HG02970 (cell line): Measurements from ENCODE around the gene GALNT18.

Experiments used
- ATAC-seq: cut with Tn5 transposase; IDR thresholded peaks from one replicate; pipeline ENCODE4 v1.9.1; 2021; ENCODE audit warnings: mild to moderate bottlenecking, moderate library complexity, moderate number of reproducible peaks; ENCODE audit not compliant: unreplicated experiment, low FRiP score

The GALNT18 gene

GRCh38 chr11:11397781-11398180 lies 224.0 kb downstream of the GALNT18 start:
- ATAC-seq: no peak

DNA sequence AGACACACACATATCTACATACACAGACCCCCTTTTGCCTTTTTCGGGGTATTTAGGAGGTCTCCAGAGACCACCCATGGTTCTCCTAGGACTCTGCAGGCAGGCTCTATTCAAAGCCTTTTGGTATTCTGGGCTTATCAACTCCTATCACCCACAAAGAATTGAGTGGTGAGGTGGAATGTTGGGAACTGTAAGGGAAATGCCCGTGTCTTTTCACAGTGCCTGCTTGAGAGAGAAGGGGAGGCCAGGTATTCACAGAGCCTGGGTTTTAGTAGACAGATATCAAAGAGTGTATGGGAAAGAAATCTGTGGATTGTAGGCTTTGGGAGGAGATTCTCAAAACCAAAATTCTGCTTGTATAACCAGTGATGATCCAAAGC lies 224.8 kb downstream of the GALNT18 start:
- ATAC-seq: no peak

GRCh38 chr11:11396301-11397035 lies 225.3 kb downstream of the GALNT18 start:
- no peak for ATAC-seq

DNA sequence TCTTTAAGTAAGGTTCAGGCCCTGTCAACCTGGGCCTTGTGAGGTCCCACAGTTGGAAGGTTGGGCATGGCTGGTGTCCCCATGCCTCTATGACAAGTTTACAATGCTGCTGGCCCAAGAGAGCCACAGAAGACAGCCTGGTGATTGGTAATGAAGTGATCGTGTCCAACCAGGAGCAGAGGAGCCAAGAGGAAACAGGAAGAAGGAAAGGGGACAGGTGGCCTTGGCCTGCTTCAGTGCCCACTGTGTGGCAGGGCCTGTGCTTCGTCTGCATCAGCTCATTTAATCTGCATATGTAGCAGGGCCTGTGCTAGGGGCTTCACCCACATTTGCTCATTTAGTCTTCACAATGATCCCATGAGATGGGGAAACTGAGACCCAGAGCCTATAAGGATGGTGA lies 226.7 kb downstream of the GALNT18 start:
- ATAC-seq: no peak

- ATAC-seq: no peak
Measured at GRCh38 chr11:11394241-11394640, 227.6 kb downstream of the GALNT18 start.

DNA sequence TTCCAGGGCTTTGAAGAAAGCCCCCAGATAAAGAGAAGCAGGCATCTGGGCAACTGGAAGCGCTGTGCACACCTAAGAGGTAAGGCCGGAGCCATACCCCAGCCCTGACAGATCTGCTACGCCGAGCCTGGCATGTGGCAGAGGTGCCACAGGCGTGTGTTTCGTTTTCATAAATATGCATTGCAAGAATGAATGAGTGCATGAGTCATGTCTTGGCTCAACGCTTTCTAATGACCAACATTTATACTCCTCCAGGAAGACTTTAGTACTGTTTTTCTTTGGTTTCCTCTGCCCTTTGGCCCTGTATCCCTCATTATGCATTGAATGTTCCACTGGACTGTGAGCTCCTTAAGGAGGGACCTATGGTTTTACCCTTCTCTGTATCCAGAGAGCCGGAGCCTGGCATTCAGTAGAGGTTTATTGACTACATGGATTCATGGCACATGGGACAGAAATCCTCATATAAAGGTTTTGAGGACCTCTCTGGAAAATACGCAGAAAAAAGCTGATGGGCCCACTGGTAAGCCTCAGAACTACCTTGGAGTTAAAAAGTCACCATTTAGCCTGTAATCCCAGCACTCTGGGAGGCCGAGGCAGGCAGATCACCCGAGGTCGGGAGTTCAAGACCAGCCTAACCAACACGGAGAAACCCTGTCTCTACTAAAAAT lies 229.9 kb downstream of the GALNT18 start:
- ATAC-seq: no peak

DNA sequence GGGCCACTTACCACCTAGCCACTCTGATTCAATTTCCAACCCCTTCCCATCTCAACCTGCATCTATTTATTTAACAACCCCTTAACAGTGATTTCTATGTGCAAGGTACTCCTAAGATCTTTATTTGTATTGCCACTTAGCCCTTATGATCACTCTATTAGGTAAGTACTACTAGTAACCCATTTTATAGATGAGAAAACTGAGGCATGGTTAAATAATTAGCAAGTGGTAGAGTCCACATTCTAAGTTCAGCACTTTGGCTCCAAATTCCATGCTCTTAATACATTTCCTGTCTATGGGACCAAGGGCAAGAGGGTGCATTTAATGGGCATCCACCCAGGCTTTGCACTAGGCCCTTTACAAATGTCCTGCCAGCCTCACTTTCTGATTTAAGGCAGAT lies 230.6 kb downstream of the GALNT18 start:
- no peak for ATAC-seq

- ATAC-seq: no peak
Measured at GRCh38 chr11:11390068-11390771, 231.6 kb downstream of the GALNT18 start.

- ATAC-seq: no peak
Measured at GRCh38 chr11:11389238-11389637, 232.6 kb downstream of the GALNT18 start.

GRCh38 chr11:11387622-11388305 lies 234.0 kb downstream of the GALNT18 start:
- ATAC-seq: no peak

GRCh38 chr11:11387207-11387606 lies 234.6 kb downstream of the GALNT18 start:
- ATAC-seq: no peak

DNA sequence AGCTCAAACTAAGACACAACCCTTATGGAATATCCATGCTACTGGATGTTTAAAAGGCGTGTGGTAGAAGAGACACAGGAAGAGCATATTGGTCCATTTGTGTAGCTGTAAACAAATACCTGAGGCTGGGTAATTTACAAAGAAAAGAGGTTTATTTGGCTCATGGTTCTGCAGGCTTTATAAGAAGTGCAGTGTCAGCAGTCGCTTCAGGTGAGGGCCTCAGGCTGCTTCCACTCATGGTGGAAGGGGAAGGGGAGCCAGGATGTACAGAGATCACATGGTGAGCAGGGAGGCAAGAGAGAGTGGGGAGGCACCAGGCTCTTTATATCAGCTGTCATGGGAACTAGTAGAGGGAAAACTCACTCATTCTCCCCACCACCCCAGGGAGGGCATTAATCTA lies 237.0 kb downstream of the GALNT18 start:
- ATAC-seq: no peak

DNA sequence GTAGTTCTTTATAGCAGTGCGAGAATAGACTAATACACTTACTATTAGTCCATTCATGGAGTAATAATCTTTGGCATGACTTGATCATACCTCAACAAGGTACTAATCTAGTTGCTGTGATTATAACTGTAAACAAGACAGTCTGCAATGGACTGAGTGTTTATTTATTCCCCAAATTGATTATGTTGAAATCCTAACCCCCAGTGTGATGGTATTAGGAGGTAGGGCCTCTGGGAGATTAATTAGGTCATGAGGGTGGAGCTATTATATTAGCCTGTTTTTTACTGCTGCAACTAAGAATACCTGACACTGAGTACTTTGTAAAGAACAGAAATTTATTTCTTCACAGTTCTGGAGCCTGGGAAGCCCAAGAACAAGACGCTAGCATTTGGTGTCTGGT lies 237.8 kb downstream of the GALNT18 start:
- no peak for ATAC-seq

DNA sequence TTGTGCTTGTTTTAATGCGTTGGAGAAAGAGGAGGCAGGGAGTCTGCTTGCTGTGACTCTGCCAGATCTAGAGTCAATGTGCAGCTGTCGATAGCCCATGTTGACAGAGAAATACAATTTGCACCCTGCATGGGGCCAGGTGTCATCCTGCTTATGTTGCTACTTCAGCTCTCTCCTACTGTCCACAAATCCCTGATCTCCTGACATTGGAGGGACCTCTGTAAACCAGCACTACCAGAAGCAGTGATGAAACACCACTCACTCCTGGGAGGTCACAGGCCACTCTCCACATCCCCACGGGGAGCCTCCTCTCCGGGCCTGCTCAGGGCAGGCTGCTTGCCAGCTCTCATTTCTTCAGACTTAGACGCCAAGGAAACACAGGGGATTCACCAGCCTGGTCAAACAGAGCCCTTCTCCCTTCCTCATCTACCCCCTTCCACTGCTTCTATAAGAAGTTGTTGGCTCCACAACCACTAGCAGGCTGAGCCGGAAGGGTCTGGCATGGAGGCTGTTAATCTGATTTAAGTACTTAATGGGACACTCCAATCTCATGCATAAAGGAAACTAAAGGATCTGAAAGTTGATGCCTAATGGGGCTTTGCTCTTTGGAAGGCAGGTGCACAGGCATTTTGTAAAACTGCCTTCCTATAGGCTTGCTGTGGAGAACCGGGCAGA lies 238.8 kb downstream of the GALNT18 start:
- ATAC-seq: no peak

DNA sequence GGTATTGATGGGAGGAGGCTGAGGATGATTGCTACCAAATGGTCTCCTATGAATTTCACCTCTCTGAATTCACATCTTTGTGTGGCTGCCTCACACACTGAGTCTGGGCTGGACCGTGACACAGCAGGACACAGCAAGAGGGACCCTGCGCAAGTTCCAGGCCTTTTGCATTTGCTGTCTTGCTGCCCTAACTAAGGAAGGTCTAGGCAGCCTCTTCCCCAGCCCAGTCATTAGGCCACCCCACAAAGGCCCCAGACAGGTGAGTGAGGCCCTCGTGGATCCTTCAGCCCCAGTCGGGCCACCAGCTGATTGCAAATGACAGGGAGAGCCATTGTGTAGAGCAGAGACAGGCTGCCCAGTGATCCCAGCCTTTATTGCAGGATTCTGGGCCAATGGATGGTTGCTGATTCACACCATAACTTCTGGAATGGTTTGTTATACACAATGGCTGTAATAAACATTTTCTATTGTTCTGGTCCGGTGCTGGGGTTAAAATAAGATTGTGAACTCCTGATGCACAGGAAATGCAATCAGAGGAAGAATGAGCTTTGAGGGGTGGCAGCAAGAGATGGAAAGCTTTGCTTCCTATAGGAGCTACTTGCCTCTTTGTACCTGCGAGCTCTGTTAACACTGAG lies 240.2 kb downstream of the GALNT18 start:
- ATAC-seq: no peak

DNA sequence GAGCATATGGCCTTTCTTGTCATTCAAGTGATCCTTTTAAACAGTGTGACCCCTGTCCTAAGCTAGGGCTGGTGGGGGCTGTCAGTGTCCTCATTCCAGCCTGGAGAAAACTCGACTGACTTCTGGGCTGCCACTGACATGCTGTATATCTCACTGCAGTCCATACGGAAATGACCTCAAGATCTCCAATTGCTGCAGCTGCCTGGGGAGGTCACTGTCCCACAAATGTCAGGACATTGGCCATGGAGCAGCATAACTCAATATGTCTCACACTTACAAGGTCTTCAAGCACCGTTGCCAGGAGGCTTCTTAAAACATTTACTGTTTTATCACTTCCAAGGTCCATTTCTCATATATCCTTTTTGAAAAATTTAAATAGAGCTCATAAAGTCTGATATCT lies 240.9 kb downstream of the GALNT18 start:
- no peak for ATAC-seq

GRCh38 chr11:11380340-11380739 lies 241.5 kb downstream of the GALNT18 start:
- no peak for ATAC-seq

DNA sequence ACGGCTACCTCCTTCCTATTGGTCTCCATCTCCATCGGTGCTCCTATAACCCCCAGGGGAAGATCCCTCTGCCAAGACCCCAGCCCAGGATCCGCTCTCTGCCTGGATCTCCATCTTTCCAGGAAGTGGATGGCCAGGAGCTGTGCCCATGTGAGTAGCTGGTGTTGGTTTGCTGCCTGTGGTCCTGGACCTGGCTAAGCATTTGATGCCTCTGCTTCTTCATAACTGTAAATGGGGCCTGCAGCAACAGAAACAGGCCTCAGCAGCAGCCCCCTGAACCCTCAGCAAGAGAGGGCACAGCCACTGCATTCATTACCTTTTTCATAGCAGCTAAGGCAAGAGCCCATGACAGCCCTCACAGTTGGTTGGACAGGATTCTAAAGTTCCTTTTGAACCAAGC lies 242.1 kb downstream of the GALNT18 start:
- no peak for ATAC-seq

DNA sequence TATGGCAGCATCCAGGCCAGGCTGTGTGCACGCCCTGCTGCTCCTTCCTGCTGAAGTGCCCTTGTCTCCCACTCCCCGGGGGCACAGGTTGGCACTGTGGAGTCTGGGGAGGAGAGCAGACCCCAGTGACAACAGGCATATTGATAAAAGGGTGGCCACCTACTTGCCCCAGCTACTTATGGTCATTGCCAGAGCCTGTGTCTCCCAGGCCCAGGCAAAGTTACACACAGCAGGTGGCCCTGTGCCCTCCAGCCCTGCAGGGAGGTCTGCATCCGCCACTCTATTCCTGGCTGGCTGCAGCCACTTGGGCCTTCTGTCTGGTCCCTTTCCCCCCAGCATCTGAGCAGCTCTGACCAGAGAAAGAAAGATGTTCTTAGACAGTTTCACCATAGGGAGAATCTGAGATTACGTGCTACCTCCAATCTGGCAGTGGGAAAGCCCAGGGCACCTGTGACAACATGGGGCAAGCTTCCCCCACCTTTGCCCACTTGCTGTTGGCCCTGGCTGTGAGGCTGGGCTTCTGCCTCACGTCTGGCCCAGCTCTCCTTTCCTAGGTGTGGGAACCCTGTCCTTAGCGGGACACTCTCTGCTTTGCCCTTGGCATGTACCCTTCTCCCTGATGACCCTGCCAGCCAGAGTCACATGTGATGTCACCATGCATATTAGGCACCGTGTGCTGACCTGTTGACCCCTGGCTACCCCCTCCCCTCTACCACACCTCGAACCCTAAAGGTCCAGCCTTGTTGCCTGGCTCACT lies 243.4 kb downstream of the GALNT18 start:
- ATAC-seq: no peak
